Measurements from ENCODE around the gene AKNA. TPM values are rescaled to one million over a fixed set of nuclear protein-coding genes. Genes with fewer than 3 reads are reported as not detected.

The AKNA gene
- total RNA-seq, 1 experiment from 2014 or later: 20.6 TPM

DNA sequence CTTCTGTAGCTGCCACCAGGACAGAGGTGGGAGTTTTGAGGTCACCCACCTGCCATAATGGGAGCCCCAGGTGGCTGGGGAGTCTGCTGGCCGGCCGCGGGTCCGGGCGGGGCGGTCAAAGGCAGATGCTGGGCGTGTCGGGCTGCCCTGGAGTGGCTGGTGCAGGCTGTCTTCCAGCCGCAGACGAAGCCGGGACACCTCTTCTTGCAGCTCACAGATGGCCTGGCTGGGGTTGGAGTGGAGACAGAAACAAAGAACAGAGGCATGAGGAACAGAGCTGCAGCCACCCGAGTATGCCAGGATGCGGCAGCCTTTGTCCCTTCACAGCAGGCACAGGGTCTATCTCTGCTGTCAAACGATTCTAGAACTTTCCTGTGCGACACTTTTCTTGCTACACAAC lies 40.1 kb downstream of the AKNA start:
- H2AFZ ChIP-seq (ENCODE audit: low read depth, low read length, poor library complexity, severe bottlenecking): no peak overlapping the region
- POLR2A ChIA-PET: no interaction called here
- H3K4me1 ChIP-seq (ENCODE audit: control insufficient read depth in 1 of 2, insufficient read depth in 2 of 2, low read length in 2 of 2): peaks cover 11 to 15% of the 10 kb centered on the region in 2 experiments; a peak in 3 of 4 replicates
- no peak overlapping the region for H3K4me2 ChIP-seq (ENCODE audit: low read length)
- RAD21 ChIA-PET (ENCODE audit: low non-redundant PET in 1 of 2, low total read pairs in 2 of 2, uncharacterized antibody in 2 of 2, unreplicated experiment in 2 of 2): no interaction called here
- H3K27ac ChIP-seq (ENCODE audit: low read depth, low read length): no peak overlapping the region
- ATAC-seq (no peak), DNase-seq (ENCODE audit: low read depth, low spot score) (no peak)
- no peaks in the 10 kb centered on the region for H3K79me2 ChIP-seq (ENCODE audit: insufficient read depth, low read length)
- no peaks in the 10 kb centered on the region for H4K20me1 ChIP-seq (ENCODE audit: insufficient read depth)
- peaks cover 0 to 4% of the 10 kb centered on the region in 2 experiments; a peak in 2 of 4 replicates for H3K36me3 ChIP-seq (ENCODE audit: control insufficient read depth in 1 of 2, insufficient read depth in 2 of 2, low read length in 2 of 2)
- H3K9me2 ChIP-seq (ENCODE audit: insufficient read depth): no peaks in the 10 kb centered on the region
- no peak for TF ChIP-seq SIN3A (IDR thresholded peaks at IDR 0.05; ENCODE audit: low read depth)
- no peak for TF ChIP-seq EZH2phosphoT487 (IDR thresholded peaks at IDR 0.05; ENCODE audit: borderline replicate concordance)
- no peaks in the 10 kb centered on the region for H3K9me3 ChIP-seq (ENCODE audit: control insufficient read depth in 1 of 2, insufficient read depth in 1 of 2, low read depth in 1 of 2, low read length in 2 of 2)
- no peak overlapping the region for H3K9ac ChIP-seq (ENCODE audit: low read length)
- intact Hi-C loops (cut with micrococcal nuclease): no loop called here
- BruUV-seq (replicated peaks): no TSS peak
- H3K4me3 ChIP-seq (replicated peaks in 1 of 2; ENCODE audit: low read depth in 1 of 2, low read length in 2 of 2): no peak overlapping the region
- H3K27me3 ChIP-seq (ENCODE audit: insufficient read depth, low read length): no peaks in the 10 kb centered on the region
- CTCF ChIA-PET: no interaction called here

- Histone ChIP-seq H3K9ac (ENCODE audit: low read length) (no peak overlapping the region), H3K79me2 (ENCODE audit: insufficient read depth, low read length) (no peaks in the 10 kb centered on the region), H2AFZ (ENCODE audit: low read depth, low read length, poor library complexity, severe bottlenecking) (no peak overlapping the region), H4K20me1 (ENCODE audit: insufficient read depth) (no peaks in the 10 kb centered on the region), H3K27me3 (ENCODE audit: insufficient read depth, low read length) (no peaks in the 10 kb centered on the region), H3K27ac (ENCODE audit: low read depth, low read length) (no peak overlapping the region), H3K4me2 (ENCODE audit: low read length) (no peak overlapping the region), H3K9me3 (ENCODE audit: control insufficient read depth in 1 of 2, insufficient read depth in 1 of 2, low read depth in 1 of 2, low read length in 2 of 2) (no peaks in the 10 kb centered on the region), H3K4me1 (ENCODE audit: control insufficient read depth in 1 of 2, insufficient read depth in 2 of 2, low read length in 2 of 2) (peaks cover 11 to 15% of the 10 kb centered on the region in 2 experiments; a peak in 3 of 4 replicates), H3K36me3 (ENCODE audit: control insufficient read depth in 1 of 2, insufficient read depth in 2 of 2, low read length in 2 of 2) (peaks cover 0 to 4% of the 10 kb centered on the region in 2 experiments; a peak in 2 of 4 replicates), H3K4me3 (replicated peaks in 1 of 2; ENCODE audit: low read depth in 1 of 2, low read length in 2 of 2) (no peak overlapping the region), H3K9me2 (ENCODE audit: insufficient read depth) (no peaks in the 10 kb centered on the region)
- TF ChIP-seq JUND (IDR thresholded peaks at IDR 0.05) (no peak), MAX (IDR thresholded peaks at IDR 0.05) (no peak), SRF (IDR thresholded peaks at IDR 0.05; ENCODE audit: low read depth) (no peak), FOSL1 (IDR thresholded peaks at IDR 0.05; ENCODE audit: low read depth) (no peak), ZBTB33 (IDR thresholded peaks at IDR 0.05; ENCODE audit: extremely low read depth, insufficient replicate concordance, low read length) (no peak), YY1 (IDR thresholded peaks at IDR 0.05; ENCODE audit: extremely low read depth, insufficient replicate concordance, low read depth, low read length) (no peak), EZH2phosphoT487 (IDR thresholded peaks at IDR 0.05; ENCODE audit: borderline replicate concordance) (no peak), CEBPB (IDR thresholded peaks at IDR 0.05; ENCODE audit: low read depth) (no peak), POLR2AphosphoS5 (IDR thresholded peaks at IDR 0.05; ENCODE audit: low read depth, low read length) (no peak), ZFX (IDR thresholded peaks at IDR 0.05) (no peak), TCF7L2 (IDR thresholded peaks at IDR 0.05; ENCODE audit: borderline replicate concordance, extremely low read depth, insufficient read depth, insufficient read length) (no peak), CBX3 (IDR thresholded peaks at IDR 0.05; ENCODE audit: low read depth) (no peak)
- TF ChIP-seq, protein P1, sequence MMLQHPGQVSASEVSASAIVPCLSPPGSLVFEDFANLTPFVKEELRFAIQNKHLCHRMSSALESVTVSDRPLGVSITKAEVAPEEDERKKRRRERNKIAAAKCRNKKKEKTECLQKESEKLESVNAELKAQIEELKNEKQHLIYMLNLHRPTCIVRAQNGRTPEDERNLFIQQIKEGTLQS (IDR thresholded peaks at IDR 0.05): no peak
- intact Hi-C loops (cut with micrococcal nuclease): no loop called here
- DNase-seq (ENCODE audit: low read depth, low spot score): no peak
- no peak for ATAC-seq
- CTCF ChIA-PET: no interaction called here
- RAD21 ChIA-PET (ENCODE audit: low non-redundant PET in 1 of 2, low total read pairs in 2 of 2, uncharacterized antibody in 2 of 2, unreplicated experiment in 2 of 2): no interaction called here
- POLR2A ChIA-PET: interaction anchor here (0.6 kb wide), 1 partner anchor 190 kb away, joined by 4 read pairs; no protein-coding TSS in a partner anchor
- no TSS peak for BruUV-seq (replicated peaks)
Measured at GRCh38 chr9:114346146-114346545, 41.6 kb downstream of the AKNA start.
